Stimulated activated CD4-positive, alpha-beta T cell treated with anti-CD3 and anti-CD28 coated beads, Interleukin-15, amount 100 ng/mL, for 1 hour (primary cell): ENCODE data around the gene SAPCD1.
A peak's percentile ranks its signal among the peaks of the same experiment; 100 is the strongest.
"Not testable (repeated sequence)": the region's sequence is repeated elsewhere in the genome, so short reads cannot be mapped to it uniquely, and the experiment has no call there.

Source experiments
- DNase-seq, 2 donors: peaks; one replicate each; pipeline ENCODE4 v3.0.0-alpha.2; 2020; ENCODE audit warnings: low read depth in 1 of 2, low spot score in 1 of 2

SAPCD1 gene

GRCh38 chr6:31799781-31800180 lies 37.3 kb downstream of the SAPCD1 start:
- DNase-seq: no peak

DNA sequence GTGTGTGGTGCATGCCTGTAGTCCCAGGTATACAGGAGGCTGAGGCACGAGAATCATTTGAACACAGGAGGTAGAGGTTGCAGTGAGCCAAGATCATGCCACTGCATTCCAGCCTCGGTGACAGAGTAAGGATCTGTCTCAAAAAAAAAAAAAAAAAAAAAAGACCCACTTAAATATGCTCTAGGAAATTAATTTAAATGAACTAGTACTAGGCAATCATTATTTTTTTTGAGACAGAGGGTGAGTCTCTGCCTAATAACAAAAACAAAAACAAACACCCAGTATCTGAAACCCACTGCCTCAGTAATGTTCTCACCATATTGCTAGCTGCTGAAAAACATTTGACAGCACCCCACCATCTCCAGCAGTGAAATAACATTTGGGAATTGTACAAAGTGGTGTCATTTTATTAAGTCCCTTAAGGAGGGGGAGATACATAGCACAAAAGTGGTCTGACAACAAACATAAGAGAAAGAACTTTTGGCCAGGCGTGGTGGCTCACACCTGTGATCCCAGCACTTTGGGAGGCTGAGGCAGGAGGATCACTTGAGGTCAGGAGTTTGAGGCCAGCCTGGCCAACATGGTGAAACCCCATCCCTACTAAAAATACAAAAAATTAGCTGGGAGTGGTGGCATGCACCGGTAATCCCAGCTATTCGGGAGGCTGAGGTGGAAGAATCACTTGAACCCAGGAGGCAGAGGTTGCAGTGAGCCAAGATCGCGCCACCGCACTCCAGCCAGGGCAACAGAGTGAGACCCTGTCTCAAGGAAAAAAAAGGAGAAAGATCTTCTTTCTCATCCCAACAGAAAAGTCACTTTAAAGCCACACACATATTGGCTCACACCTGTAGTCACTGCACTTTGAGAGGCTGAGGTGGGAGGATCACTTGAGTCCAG lies 38.8 kb downstream of the SAPCD1 start:
- DNase-seq: not testable (repeated sequence)

DNA sequence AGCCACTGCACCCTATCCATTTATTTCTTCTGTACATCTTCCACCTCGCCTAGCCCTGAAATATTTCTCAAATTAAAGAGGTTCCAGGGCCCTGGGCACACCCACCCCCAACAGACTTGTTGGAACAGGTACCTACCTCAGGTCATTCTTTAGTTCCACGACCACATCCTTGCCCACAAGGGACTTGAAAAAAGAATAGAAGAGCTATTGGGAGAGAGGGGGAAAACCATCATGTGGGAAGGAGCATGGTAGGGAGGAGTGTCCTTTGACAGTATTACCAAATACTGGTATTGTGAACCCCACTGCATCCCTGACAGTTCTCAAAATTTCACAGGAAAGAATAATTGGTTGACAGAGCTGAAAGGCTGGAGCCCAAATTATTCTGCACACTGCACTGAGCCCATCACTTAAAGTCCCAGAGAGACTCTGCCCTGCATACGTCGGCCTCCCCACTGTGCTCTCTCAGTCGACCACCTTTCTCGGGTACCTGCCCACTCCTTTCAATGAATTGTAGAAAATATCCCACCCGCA lies 43.5 kb downstream of the SAPCD1 start:
- no peak for DNase-seq

DNA sequence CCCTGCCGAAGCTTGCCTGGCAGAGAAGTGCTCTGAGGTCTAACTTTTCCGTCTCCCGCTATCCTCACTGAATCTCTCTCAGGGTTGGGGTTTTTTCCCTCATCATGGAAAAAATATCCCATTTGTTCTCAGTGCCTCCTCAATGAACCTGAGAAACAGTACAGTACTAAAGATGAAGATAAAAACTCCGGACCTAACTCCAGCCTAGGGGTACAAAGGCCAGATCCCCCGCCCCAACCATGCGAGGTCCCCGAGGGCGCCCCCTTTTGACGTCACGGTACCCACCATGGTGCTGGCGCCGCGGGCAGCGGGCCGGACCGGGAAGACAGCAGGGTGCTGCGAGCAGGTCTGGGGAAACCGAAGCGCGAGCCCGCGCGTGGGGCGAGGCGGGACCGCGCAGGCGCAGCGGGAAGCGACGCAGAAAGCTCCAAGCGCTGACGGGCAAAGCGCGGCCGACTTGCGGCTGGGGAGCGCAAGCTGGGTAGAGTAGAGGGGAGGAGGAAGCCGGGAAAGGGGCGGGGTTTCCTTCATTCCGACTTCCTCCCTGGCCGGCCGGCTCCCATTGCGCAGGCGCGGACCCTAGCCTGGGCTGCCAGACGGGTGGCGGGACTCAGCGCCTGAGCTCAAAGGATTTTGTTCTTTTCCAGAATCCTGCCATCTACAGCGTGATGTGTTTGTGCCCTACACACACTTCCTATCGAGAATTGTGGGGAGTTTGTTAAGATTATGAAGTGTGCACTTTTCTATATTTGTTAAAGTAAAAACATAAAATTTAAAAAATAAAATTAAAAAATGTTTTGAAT lies 44.2 kb downstream of the SAPCD1 start, which contains the start of gene LSM2:
Gene LSM2 (minus strand): TSS at position 497 of the 803 bp plus-strand sequence. CDS start 209 bp downstream, at position 288.
- DNase-seq: peak; percentile 93 to 95

GRCh38 chr6:31808599-31808998 lies 46.1 kb downstream of the SAPCD1 start:
- DNase-seq: not testable (repeated sequence)

GRCh38 chr6:31811645-31812044 lies 49.2 kb downstream of the SAPCD1 start:
- DNase-seq: no peak

GRCh38 chr6:31813465-31813849 lies 51.0 kb downstream of the SAPCD1 start:
- no peak for DNase-seq
